SK-N-SH (cell line): ENCODE measurements around the gene NCOA4. TPM values are rescaled to one million over a fixed set of nuclear protein-coding genes. Genes with fewer than 3 reads are reported as not detected.

ENCODE experiments used
- CTCF ChIA-PET: fragments of 300-600, 350-600 bp; formaldehyde crosslinking; extraction: SDS; loops from one replicate; lab custom pipeline; 2021; lab: Yijun Ruan, JAX
- POLR2A ChIA-PET: fragments of 350-600 bp; sonication (Branson Sonifier 250); formaldehyde crosslinking; extraction: SDS; loops from one replicate; lab custom pipeline; 2020; ENCODE audit warnings: antibody characterized with exemption, inconsistent platforms; lab: Yijun Ruan, JAX
- DNase-seq: peaks from one replicate; pipeline ENCODE4 v3.0.0; 2012
- H2AFZ ChIP-seq: fragments of 200-600 bp; sonication (generic); 2 replicates; pipeline ENCODE4 v1.8.1; 2016; ENCODE audit warnings: antibody characterized with exemption, mild to moderate bottlenecking, low read depth
- H3F3A ChIP-seq: fragments of 200-600 bp; sonication (generic); replicated peaks from 2 replicates; pipeline ENCODE3; 2016; ENCODE audit warnings: antibody characterized with exemption, mild to moderate bottlenecking; ENCODE audit not compliant: insufficient read depth
- H3K27ac ChIP-seq, 2 experiments: fragments of 200-500 bp in 1 of 2; fragments of 200-600 bp in 1 of 2; sonication (Bioruptor generic) in 1 of 2; sonication (generic), shearing (Covaris generic) in 1 of 2; 2 replicates each; pipeline versions ENCODE4 v1.5.1 to v1.6.1; 2014 to 2016; ENCODE audit warnings: low read depth in 2 of 2, inconsistent platforms in 1 of 2, low read length in 1 of 2, mild to moderate bottlenecking in 1 of 2, mixed read lengths in 1 of 2
- H3K27me3 ChIP-seq: fragments of 200-600 bp; sonication (generic), shearing (Covaris generic); 2 replicates; pipeline ENCODE4 v1.6.1; 2016; ENCODE audit warnings: mixed run types; ENCODE audit not compliant: insufficient read depth
- H3K36me3 ChIP-seq, 2 experiments: fragments of 200-500 bp in 1 of 2; fragments of 200-600 bp in 1 of 2; sonication (Bioruptor generic) in 1 of 2; sonication (generic) in 1 of 2; replicated peaks in 1 of 2; 2 replicates each; pipeline versions ENCODE3 to v1.5.1; 2014 to 2016; ENCODE audit warnings: low read length in 1 of 2, mild to moderate bottlenecking in 1 of 2; ENCODE audit not compliant: insufficient read depth in 2 of 2, control insufficient read depth in 1 of 2
- H3K4me1 ChIP-seq, 2 experiments: fragments of 200-500 bp in 1 of 2; fragments of 200-600 bp in 1 of 2; sonication (Bioruptor generic) in 1 of 2; sonication (generic), shearing (Covaris generic) in 1 of 2; 2 replicates each; pipeline versions ENCODE4 v1.5.1 to v1.6.1; 2014 to 2016; ENCODE audit warnings: low read depth in 1 of 2, low read length in 1 of 2, mixed run types in 1 of 2; ENCODE audit not compliant: insufficient read depth in 2 of 2, control insufficient read depth in 1 of 2
- H3K4me2 ChIP-seq: fragments of 200-600 bp; sonication (generic), shearing (Covaris generic); 2 replicates; pipeline ENCODE4 v1.6.1; 2017; ENCODE audit warnings: mixed run types
- H3K4me3 ChIP-seq, 2 experiments: fragments of 200-500 bp in 1 of 2; fragments of 200-600 bp in 1 of 2; sonication (Bioruptor generic) in 1 of 2; sonication (generic), shearing (Covaris generic) in 1 of 2; 2 replicates each; pipeline versions ENCODE4 v1.5.1 to v1.8.1; 2014 to 2016; ENCODE audit warnings: low read depth in 2 of 2, inconsistent platforms in 1 of 2, low read length in 1 of 2, mild to moderate bottlenecking in 1 of 2, mixed read lengths in 1 of 2, moderate library complexity in 1 of 2
- H3K79me2 ChIP-seq: fragments of 200-600 bp; sonication (generic); 2 replicates; pipeline ENCODE4 v1.8.1; 2017; ENCODE audit warnings: mild to moderate bottlenecking; ENCODE audit not compliant: insufficient read depth
- H3K9ac ChIP-seq: fragments of 200-600 bp; sonication (generic); 2 replicates; pipeline ENCODE4 v1.6.1; 2017; ENCODE audit warnings: mixed run types
- H3K9me2 ChIP-seq: fragments of 200-600 bp; sonication (generic); 2 replicates; pipeline ENCODE4 v1.6.1; 2017; ENCODE audit warnings: mixed run types
- H3K9me3 ChIP-seq: fragments of 200-600 bp; sonication (generic); 2 replicates; pipeline ENCODE4 v1.6.1; 2017; ENCODE audit warnings: mixed run types, mild to moderate bottlenecking, moderate library complexity
- H4K20me1 ChIP-seq: fragments of 200-600 bp; sonication (generic); 2 replicates; pipeline ENCODE4 v1.6.1; 2017; ENCODE audit warnings: mild to moderate bottlenecking, mixed run types; ENCODE audit not compliant: insufficient read depth
- EZH2phosphoT487 ChIP-seq: fragments of 200-600 bp; sonication (generic); IDR thresholded peaks from 2 replicates; pipeline ENCODE4 v1.6.1; 2017; ENCODE audit warnings: low read depth, mixed run types, mild to moderate bottlenecking, antibody characterized with exemption, moderate library complexity, borderline replicate concordance
- FOSL2 ChIP-seq: IDR thresholded peaks from 2 replicates; pipeline ENCODE4 v1.4.0; 2012; ENCODE audit warnings: low read depth, mild to moderate bottlenecking, moderate library complexity, borderline replicate concordance
- GABPA ChIP-seq: IDR thresholded peaks from 2 replicates; pipeline ENCODE4 v1.4.0; 2012; ENCODE audit warnings: low read depth, mild to moderate bottlenecking
- MEF2A ChIP-seq: IDR thresholded peaks from 2 replicates; pipeline ENCODE4 v1.4.0; 2012; ENCODE audit warnings: low read depth, borderline replicate concordance
- RAD21 ChIP-seq: IDR thresholded peaks from 2 replicates; pipeline ENCODE4 v1.6.1; 2012; ENCODE audit warnings: mild to moderate bottlenecking, low read length
- RCOR1 ChIP-seq: fragments of 150-350 bp; IDR thresholded peaks from 2 replicates; pipeline ENCODE4 v1.6.1; 2017; ENCODE audit warnings: antibody characterized with exemption, low read length
- RFX5 ChIP-seq: IDR thresholded peaks from 2 replicates; pipeline ENCODE4 v1.6.1; 2012; ENCODE audit warnings: mild to moderate bottlenecking, improper control_type of control experiment, low read length
- RXRA ChIP-seq: IDR thresholded peaks from 2 replicates; pipeline ENCODE4 v1.4.0; 2012; ENCODE audit warnings: low read depth, mild to moderate bottlenecking, borderline replicate concordance
- SIN3A ChIP-seq: IDR thresholded peaks from 2 replicates; pipeline ENCODE4 v1.6.1; 2012; ENCODE audit warnings: low read depth, mild to moderate bottlenecking, low read length, moderate library complexity, borderline replicate concordance
- TEAD4 ChIP-seq: IDR thresholded peaks from 2 replicates; pipeline ENCODE4 v1.4.0; 2012; ENCODE audit warnings: mild to moderate bottlenecking, borderline replicate concordance; ENCODE audit not compliant: insufficient read depth
- YY1 ChIP-seq: IDR thresholded peaks from 2 replicates; pipeline ENCODE4 v1.4.0; 2012; ENCODE audit warnings: low read depth, mild to moderate bottlenecking
- WGBS: methylation state at CpG from one replicate; pipeline ENCODE4 v1.1.6; 2017; ENCODE audit warnings: low lambda C conversion rate; 5-methylcytosine and 5-hydroxymethylcytosine counted together
- polyA plus RNA-seq, 3 experiments: library from polyadenylated mRNA; depleted of rRNA; stranded (reverse); fragments of >200 nt; gene quantifications; 2 replicates each; pipeline ENCODE4 v1.2.3, GENCODE V29; 2012
- TF ChIP-seq, protein P1 (sequence below): fragments of 200-600 bp; sonication (generic); IDR thresholded peaks from 2 replicates; pipeline ENCODE4 v1.6.1; 2017; ENCODE audit warnings: antibody characterized with exemption, mild to moderate bottlenecking, moderate library complexity
- TF ChIP-seq, protein P2 (sequence below): IDR thresholded peaks from 2 replicates; pipeline ENCODE4; 2012
- TF ChIP-seq, protein P3 (sequence below): IDR thresholded peaks from 2 replicates; pipeline ENCODE4 v1.4.0; 2012; ENCODE audit warnings: low read depth, borderline replicate concordance

The NCOA4 gene
- polyA plus RNA-seq, 1 of the 3 experiments (the other 2 are of a cell fraction), result 30.3 TPM

DNA sequence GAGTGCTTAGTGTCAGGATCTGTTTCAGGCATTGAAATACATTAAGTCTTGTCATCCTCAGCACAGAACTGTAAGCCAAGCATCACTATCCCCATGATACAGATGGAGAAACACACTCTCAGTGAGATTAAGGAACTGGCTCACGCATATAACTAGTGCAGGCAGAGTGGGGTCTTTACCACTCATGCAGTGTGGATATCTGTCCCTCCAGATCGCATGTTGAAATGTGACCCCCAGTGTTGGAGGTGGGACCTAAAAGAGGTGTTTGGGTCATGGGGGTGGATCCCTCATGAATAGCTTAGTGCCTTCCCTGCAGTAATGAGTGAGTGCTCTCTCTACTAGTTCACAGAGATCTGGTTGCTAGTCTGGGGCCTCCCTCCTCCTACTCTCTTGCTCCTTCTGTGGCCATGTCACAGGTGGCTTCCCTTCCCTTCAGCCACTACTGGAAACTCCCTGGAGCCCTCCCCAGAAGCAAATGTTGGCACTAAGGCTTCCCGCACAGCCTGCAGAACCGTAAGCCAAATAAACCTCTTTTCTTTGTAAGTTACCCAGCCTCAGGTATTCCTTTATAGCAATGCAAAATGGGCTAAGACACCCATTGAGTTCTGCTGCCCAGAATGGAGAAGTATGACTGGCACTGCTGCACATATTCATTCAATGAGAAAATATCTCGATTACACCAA lies 47.4 kb upstream of the NCOA4 start:
- no peaks in the 10 kb centered on the region for H3K79me2 ChIP-seq
- no peaks in the 10 kb centered on the region for H3K9me3 ChIP-seq
- ChIA-PET CTCF (interaction anchor here (1.5 kb wide), 1 partner anchor 150 kb away, joined by 3 read pairs; no protein-coding TSS in a partner anchor), POLR2A (no interaction called here)
- H3K4me1 ChIP-seq, result no peaks in the 10 kb centered on the region
- TF ChIP-seq, protein P1, sequence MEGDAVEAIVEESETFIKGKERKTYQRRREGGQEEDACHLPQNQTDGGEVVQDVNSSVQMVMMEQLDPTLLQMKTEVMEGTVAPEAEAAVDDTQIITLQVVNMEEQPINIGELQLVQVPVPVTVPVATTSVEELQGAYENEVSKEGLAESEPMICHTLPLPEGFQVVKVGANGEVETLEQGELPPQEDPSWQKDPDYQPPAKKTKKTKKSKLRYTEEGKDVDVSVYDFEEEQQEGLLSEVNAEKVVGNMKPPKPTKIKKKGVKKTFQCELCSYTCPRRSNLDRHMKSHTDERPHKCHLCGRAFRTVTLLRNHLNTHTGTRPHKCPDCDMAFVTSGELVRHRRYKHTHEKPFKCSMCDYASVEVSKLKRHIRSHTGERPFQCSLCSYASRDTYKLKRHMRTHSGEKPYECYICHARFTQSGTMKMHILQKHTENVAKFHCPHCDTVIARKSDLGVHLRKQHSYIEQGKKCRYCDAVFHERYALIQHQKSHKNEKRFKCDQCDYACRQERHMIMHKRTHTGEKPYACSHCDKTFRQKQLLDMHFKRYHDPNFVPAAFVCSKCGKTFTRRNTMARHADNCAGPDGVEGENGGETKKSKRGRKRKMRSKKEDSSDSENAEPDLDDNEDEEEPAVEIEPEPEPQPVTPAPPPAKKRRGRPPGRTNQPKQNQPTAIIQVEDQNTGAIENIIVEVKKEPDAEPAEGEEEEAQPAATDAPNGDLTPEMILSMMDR, result no peak
- TF ChIP-seq EZH2phosphoT487 (no peak), TEAD4 (no peak), YY1 (no peak), GABPA (no peak), RFX5 (no peak), FOSL2 (no peak), RXRA (no peak), RCOR1 (no peak), SIN3A (no peak), MEF2A (no peak), RAD21 (no peak)
- TF ChIP-seq, protein P2, sequence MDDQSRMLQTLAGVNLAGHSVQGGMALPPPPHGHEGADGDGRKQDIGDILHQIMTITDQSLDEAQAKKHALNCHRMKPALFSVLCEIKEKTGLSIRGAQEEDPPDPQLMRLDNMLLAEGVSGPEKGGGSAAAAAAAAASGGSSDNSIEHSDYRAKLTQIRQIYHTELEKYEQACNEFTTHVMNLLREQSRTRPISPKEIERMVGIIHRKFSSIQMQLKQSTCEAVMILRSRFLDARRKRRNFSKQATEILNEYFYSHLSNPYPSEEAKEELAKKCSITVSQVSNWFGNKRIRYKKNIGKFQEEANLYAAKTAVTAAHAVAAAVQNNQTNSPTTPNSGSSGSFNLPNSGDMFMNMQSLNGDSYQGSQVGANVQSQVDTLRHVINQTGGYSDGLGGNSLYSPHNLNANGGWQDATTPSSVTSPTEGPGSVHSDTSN, result no peak
- TF ChIP-seq, protein P3, sequence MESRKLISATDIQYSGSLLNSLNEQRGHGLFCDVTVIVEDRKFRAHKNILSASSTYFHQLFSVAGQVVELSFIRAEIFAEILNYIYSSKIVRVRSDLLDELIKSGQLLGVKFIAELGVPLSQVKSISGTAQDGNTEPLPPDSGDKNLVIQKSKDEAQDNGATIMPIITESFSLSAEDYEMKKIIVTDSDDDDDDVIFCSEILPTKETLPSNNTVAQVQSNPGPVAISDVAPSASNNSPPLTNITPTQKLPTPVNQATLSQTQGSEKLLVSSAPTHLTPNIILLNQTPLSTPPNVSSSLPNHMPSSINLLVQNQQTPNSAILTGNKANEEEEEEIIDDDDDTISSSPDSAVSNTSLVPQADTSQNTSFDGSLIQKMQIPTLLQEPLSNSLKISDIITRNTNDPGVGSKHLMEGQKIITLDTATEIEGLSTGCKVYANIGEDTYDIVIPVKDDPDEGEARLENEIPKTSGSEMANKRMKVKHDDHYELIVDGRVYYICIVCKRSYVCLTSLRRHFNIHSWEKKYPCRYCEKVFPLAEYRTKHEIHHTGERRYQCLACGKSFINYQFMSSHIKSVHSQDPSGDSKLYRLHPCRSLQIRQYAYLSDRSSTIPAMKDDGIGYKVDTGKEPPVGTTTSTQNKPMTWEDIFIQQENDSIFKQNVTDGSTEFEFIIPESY, result no peak
- no peak overlapping the region for H3K27ac ChIP-seq
- no peak overlapping the region for H2AFZ ChIP-seq
- H3K36me3 ChIP-seq, result no peaks in the 10 kb centered on the region
- 85% methylated on average over 5 of the region's 5 CpGs for WGBS
- DNase-seq, result no peak
- no peak overlapping the region for H3K9ac ChIP-seq
- no peaks in the 10 kb centered on the region for H3K9me2 ChIP-seq
- no peaks in the 10 kb centered on the region for H4K20me1 ChIP-seq
- no peaks in the 10 kb centered on the region for H3F3A ChIP-seq
- H3K27me3 ChIP-seq, result no peaks in the 10 kb centered on the region
- H3K4me3 ChIP-seq, result no peak overlapping the region
- no peak overlapping the region for H3K4me2 ChIP-seq
